IPS-20b (cell line): Measurements from ENCODE around the gene MYH15.

ENCODE experiments used
- H3K27ac ChIP-seq: one replicate; pipeline ENCODE4 v1.5.1; 2013; ENCODE audit warnings: low read length
- H3K27me3 ChIP-seq: 2 replicates; pipeline ENCODE4 v1.6.1; 2013; ENCODE audit warnings: mild to moderate bottlenecking, low read length, inconsistent platforms; ENCODE audit not compliant: insufficient read depth
- H3K36me3 ChIP-seq: 2 replicates; pipeline ENCODE4 v1.6.1; 2013; ENCODE audit warnings: low read depth, mild to moderate bottlenecking, inconsistent platforms, low read length, moderate library complexity; ENCODE audit not compliant: insufficient read depth
- H3K4me1 ChIP-seq: 2 replicates; pipeline ENCODE4 v1.6.1; 2013; ENCODE audit warnings: mild to moderate bottlenecking, control low read depth, inconsistent platforms, low read length, moderate library complexity; ENCODE audit not compliant: insufficient read depth
- H3K4me3 ChIP-seq: 2 replicates; pipeline ENCODE4 v1.5.1; 2013; ENCODE audit warnings: mild to moderate bottlenecking, low read length, inconsistent platforms
- H3K9ac ChIP-seq: 2 replicates; pipeline ENCODE4 v1.6.1; 2013; ENCODE audit warnings: low read depth, mild to moderate bottlenecking, inconsistent platforms, low read length, moderate library complexity
- H3K9me3 ChIP-seq: 2 replicates; pipeline ENCODE4 v1.6.1; 2013; ENCODE audit warnings: mild to moderate bottlenecking, low read depth, low read length, inconsistent platforms; ENCODE audit not compliant: insufficient read depth

MYH15 gene

DNA sequence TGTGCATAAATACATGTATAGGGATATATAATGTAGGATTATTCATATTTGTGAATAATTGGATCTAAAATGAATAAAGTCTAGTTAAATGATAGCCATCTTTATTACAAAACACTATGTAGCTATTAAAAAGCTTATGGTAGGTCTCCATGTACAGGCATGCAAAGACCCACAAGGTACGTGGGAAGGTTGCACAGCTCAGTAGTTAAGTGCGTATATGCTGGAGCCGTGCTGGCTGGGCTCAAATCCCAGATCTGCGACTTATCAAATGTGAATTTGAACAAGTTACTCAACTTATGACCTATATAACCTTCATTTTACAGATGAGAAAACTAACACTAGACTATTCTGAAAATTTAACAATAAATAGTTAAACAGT is 100.6 kb downstream of the MYH15 start:
- no peaks in the 10 kb centered on the region for H3K9me3 ChIP-seq
- H3K4me1 ChIP-seq: peaks cover 7% of the 10 kb centered on the region; the same call in 1 of the 2 replicates
- H3K9ac ChIP-seq: no peak overlapping the region
- H3K27me3 ChIP-seq: no peaks in the 10 kb centered on the region
- H3K36me3 ChIP-seq: no peaks in the 10 kb centered on the region
- H3K27ac ChIP-seq: no peak overlapping the region
- H3K4me3 ChIP-seq: no peak overlapping the region

DNA sequence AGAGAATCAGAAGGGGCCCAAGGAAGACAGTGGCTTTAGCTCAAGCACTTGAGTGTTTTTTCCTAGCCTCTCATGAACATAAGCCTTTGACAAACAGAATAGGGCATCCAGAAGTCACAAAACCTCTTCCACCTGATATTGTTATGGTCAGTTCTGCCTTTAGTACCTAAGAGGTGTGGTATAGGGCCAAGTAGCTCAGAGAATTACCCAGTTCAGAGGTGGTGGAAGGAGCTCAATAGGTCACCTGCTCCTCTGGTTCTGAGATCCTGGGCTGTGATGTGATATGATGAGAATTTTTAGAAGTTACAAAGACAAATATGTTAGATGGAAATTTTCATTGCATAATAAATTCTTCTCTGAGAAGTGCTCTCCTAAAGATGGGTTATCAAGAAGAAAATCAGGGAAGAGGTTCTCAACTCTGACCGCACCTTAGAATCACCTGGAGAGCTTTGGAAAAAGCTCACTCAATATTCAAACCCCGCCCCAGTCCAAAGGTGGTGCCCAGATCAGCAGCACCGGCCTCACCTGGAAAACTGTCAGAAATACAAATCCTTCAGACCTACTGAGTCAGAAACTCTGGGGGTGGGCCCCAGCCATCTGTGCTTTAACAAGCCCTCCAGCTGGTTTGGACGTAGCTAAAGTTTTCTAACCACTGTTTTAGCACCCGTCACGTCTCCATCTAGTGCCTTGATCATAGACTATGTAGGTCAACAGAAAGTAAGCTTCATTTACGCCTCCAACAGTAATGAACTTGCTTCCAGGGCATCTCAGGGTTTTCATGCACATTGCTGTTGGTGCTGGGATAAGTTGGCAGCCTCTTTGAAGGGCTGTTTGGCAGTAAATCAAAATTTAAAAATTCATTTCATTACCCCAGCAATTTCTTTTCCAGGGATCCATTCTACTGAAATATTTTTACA is 101.3 kb downstream of the MYH15 start:
- no peaks in the 10 kb centered on the region for H3K27me3 ChIP-seq
- H3K9ac ChIP-seq: no peak overlapping the region
- peaks cover 7% of the 10 kb centered on the region; the same call in 1 of the 2 replicates for H3K4me1 ChIP-seq
- H3K27ac ChIP-seq: no peak overlapping the region
- no peaks in the 10 kb centered on the region for H3K36me3 ChIP-seq
- H3K4me3 ChIP-seq: no peak overlapping the region
- no peaks in the 10 kb centered on the region for H3K9me3 ChIP-seq

DNA sequence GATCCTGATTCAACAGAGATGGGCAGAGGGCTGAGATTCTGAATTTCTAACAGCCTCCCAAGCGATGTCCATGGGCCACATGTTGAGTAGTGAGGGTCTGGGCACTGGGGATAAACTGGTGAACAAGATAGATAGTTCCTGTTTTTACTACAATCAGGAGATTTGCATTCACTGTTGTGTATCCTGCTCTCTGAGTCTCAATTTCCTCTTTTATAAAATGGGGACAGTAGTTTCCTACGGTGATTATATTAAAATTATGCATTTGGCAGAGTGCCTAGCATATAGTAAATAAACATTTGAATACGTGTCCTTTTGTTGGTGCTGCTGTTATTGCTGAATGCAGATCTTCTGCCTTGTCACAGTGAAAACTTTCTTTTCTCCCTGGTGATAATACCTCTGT is 102.5 kb downstream of the MYH15 start:
- Histone ChIP-seq H3K27ac (no peak overlapping the region), H3K36me3 (no peaks in the 10 kb centered on the region), H3K4me3 (no peak overlapping the region), H3K9ac (no peak overlapping the region), H3K4me1 (peaks cover 7% of the 10 kb centered on the region; the same call in 1 of the 2 replicates), H3K9me3 (no peaks in the 10 kb centered on the region), H3K27me3 (no peaks in the 10 kb centered on the region)

DNA sequence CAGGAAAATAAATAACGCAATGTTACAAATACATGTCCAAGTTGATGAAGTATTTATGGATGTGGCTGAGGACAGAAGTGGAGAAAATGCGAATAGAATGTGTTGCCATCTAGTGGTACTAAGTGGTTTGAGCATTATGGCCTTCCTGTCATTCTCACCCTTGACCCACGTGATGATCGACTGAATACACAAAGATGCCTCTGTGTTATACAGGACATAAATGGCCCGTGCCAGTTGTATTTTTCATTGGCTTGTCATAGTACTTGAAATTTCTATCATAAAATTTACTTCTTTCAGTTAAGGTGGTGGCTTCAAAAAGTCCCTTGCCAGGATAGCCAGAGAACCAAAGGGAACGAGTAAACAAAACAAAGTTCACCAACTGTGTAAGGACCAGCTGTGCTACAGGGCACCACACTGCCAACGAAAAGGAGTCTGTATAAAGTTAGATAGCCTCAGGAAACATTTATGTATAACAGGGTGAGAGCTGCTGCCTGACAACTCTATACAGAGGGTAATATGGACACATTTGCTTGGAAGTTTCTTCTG is 103.7 kb downstream of the MYH15 start:
- no peak overlapping the region for H3K27ac ChIP-seq
- no peak overlapping the region for H3K4me3 ChIP-seq
- H3K9ac ChIP-seq: no peak overlapping the region

DNA sequence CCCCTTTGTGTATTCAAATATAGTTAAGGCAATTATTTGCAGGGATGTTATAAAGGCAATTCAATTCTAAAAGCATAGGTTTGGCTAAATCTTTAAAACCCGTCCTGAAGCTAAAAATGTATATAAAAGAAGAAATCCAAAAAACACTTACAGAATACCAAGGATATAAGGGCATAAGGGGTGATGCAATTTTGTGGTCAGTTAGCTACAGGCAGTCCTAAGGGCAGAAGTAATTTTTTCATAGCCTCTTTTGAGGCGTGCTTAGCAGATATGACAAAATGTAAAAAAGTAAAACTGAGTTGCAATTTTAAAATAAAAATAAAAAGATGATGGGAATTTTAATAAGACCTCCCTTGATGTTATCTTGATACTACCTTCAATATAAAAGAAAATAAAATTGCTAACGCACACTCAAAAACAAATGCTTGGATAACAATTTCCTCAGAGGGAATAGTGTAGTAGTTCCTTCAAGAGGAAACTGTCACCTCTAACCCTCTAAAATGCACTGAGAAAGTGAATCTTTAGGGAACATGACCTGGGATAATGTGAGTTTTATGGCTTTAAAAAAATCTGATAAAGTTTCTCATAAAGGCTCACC is 104.2 kb downstream of the MYH15 start:
- H3K9ac ChIP-seq: no peak overlapping the region
- no peak overlapping the region for H3K4me3 ChIP-seq
- no peak overlapping the region for H3K27ac ChIP-seq
- no peaks in the 10 kb centered on the region for H3K27me3 ChIP-seq
- no peaks in the 10 kb centered on the region for H3K36me3 ChIP-seq
- no peaks in the 10 kb centered on the region for H3K9me3 ChIP-seq
- peaks cover 7% of the 10 kb centered on the region; the same call in 1 of the 2 replicates for H3K4me1 ChIP-seq

More for the DNA sequence above, 103.7 kb downstream of the MYH15 start:
- H3K36me3 ChIP-seq: no peaks in the 10 kb centered on the region
- H3K27me3 ChIP-seq: no peaks in the 10 kb centered on the region
- no peaks in the 10 kb centered on the region for H3K9me3 ChIP-seq
- peaks cover 7% of the 10 kb centered on the region; the same call in 1 of the 2 replicates for H3K4me1 ChIP-seq

DNA sequence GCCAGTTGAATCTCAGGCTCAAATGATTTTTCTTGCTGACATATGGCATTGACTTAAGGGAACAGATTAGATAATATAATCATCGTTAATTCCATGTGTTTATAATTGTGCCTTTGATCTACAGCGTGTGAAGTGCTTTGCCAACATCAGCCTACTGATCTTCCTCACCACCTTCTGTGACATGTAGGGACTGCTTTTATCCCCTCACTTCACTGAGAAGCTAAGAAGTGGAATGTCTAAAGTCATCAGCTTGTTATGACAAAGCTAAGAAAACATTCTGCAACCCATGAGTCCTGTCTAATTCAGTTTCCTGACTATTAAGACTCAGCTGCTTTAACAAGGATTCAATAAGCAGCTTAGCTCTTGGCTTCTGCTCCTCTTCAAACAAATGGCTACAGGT is 106.0 kb downstream of the MYH15 start:
- Histone ChIP-seq H3K27ac (no peak overlapping the region), H3K36me3 (no peaks in the 10 kb centered on the region), H3K4me1 (peaks cover 7% of the 10 kb centered on the region; the same call in 1 of the 2 replicates), H3K27me3 (no peaks in the 10 kb centered on the region), H3K9me3 (no peaks in the 10 kb centered on the region), H3K9ac (no peak overlapping the region), H3K4me3 (no peak overlapping the region)

DNA sequence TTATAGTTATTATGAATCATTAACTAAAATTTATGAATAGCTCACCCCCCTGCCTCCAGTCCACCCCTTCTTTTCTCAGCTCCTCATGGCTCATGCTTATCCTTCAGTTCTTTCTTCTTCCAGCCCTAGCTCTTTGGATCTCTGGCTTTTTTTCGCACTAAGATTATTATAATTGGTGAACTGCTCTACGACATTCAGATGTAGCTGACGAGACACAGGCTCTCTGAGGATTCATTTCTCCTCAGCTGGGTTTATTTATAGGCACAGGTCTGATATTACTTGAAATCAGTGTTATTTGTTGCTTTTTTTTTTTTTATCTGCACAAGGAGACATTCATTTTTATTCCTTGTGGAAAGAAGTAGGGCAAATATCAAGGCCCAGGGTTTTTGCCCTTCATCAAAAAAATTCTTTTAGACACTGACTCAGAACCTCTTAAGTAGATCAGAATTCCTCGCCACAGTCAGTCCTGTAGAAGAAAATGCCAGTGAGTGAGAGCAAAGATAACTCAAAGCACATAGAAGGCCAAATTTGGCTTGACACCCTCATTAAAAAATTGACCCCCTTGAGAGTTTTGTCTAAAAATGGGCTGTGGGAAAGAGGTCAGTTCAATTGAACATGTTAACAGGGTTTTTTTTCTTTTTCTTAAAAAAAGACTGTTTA is 106.6 kb downstream of the MYH15 start:
- Histone ChIP-seq H3K4me3 (no peak overlapping the region), H3K4me1 (peaks cover 7% of the 10 kb centered on the region; the same call in 1 of the 2 replicates), H3K9ac (no peak overlapping the region), H3K36me3 (no peaks in the 10 kb centered on the region), H3K27me3 (no peaks in the 10 kb centered on the region), H3K27ac (no peak overlapping the region), H3K9me3 (no peaks in the 10 kb centered on the region)

DNA sequence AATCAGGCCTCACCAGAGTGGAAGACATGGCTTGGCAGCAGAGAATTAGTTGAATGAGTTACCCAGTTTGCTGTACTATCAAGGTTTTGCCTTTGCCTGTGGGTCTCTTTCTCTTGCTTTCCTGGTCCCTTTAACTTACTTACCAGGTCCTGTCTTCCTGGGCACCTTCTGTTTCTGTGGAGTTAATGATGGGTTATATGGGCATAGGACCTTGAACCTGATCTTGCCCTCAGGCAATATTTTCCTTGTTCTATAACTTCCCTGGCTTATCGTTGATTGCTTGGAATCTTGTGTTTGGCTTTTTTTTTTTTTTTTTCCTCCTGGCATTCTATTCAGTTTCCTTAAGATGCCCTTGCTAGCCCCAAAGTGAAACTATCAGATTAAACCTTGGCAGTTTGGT is 107.2 kb downstream of the MYH15 start:
- no peak overlapping the region for H3K4me3 ChIP-seq
- no peaks in the 10 kb centered on the region for H3K36me3 ChIP-seq
- no peaks in the 10 kb centered on the region for H3K9me3 ChIP-seq
- no peaks in the 10 kb centered on the region for H3K27me3 ChIP-seq
- peaks cover 7% of the 10 kb centered on the region; the same call in 1 of the 2 replicates for H3K4me1 ChIP-seq
- H3K9ac ChIP-seq: no peak overlapping the region
- H3K27ac ChIP-seq: no peak overlapping the region

DNA sequence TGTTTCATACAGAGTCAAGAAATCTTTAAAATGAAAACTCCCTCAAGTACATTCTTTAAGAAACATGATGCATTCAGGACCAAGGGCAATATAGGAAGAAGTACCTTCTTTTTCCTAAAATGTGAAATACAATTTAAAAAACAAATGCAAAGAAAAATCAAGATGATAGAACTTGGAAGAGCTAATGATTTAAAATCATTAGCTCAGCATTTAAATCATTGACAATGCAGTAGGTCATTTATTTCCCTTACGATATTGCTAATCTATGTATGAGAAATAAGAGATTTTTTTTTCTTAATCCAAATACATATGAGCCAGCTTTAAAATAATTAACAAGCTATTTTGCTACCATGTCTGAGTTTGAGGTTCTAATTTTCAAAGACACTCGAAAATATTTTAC is 108.6 kb downstream of the MYH15 start:
- Histone ChIP-seq H3K9me3 (no peaks in the 10 kb centered on the region), H3K27me3 (no peaks in the 10 kb centered on the region), H3K4me1 (peaks cover 2% of the 10 kb centered on the region; the same call in 1 of the 2 replicates), H3K27ac (no peak overlapping the region), H3K36me3 (no peaks in the 10 kb centered on the region), H3K9ac (no peak overlapping the region), H3K4me3 (no peak overlapping the region)

DNA sequence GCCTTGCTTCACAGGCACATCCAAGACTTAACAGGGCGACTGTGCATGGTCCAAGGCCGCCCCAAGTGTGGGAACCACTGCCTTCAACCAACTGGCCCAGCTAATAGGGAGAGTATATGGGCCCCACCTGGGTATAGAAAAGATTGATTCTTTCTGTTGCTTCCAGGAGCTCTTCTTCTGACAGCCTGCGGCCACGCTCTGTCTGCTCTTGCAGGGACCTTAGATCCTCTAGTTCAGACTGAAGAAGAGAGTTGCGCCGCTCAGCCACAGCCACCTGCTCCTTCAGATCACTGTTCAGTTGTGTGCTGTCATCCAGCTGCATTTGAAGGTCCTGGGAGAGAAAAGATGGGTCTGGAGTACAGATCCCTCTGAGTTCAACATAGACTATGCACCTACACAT is 111.9 kb downstream of the MYH15 start:
- H3K9ac ChIP-seq: no peak overlapping the region
- H3K4me1 ChIP-seq: peaks cover 4% of the 10 kb centered on the region; the same call in 1 of the 2 replicates
- no peaks in the 10 kb centered on the region for H3K9me3 ChIP-seq
- H3K36me3 ChIP-seq: no peaks in the 10 kb centered on the region
- H3K27me3 ChIP-seq: no peaks in the 10 kb centered on the region
- no peak overlapping the region for H3K4me3 ChIP-seq
- no peak overlapping the region for H3K27ac ChIP-seq

DNA sequence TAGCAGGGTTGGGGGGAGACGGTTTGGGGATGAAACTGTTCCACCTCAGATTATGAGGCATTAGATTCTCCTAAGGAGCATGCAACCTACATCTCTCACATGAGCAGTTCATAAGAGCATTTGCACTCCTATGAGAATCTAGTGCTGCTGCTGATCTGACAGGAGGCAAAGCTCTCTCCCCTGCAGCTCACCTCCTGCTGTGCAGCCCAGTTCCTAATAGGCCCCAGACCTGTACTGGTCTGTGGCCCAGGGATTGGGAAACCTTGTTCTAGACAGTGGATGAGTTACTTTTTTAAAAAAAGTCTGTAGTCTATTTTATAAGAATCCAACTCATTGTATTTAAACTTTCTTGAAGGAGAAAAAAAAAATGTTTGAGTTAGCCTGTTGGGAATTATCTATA is 114.1 kb downstream of the MYH15 start:
- H3K27me3 ChIP-seq: no peaks in the 10 kb centered on the region
- H3K36me3 ChIP-seq: no peaks in the 10 kb centered on the region
- H3K27ac ChIP-seq: no peak overlapping the region
- no peak overlapping the region for H3K9ac ChIP-seq
- H3K4me3 ChIP-seq: no peak overlapping the region
- H3K4me1 ChIP-seq: peaks cover 4% of the 10 kb centered on the region; the same call in 1 of the 2 replicates
- no peaks in the 10 kb centered on the region for H3K9me3 ChIP-seq
